Superior temporal gyrus (tissue), 1 donor: Measurements from ENCODE around the gene RAPGEF2.
"Not testable (repeated sequence)": the region's sequence is repeated elsewhere in the genome, so short reads cannot be mapped to it uniquely, and the experiment has no call there.

Experiments used
- DNase-seq: peaks from one replicate; pipeline ENCODE4 v3.0.0-alpha.2; 2016; ENCODE audit errors: extremely low spot score

RAPGEF2 gene

GRCh38 chr4:159366966-159367780, 264.3 kb downstream of the RAPGEF2 start:
- peak; percentile 30 for DNase-seq

- DNase-seq = no peak
Observed at GRCh38 chr4:159367781-159368080, 264.9 kb downstream of the RAPGEF2 start.

GRCh38 chr4:159368320-159368719, 265.4 kb downstream of the RAPGEF2 start:
- no peak for DNase-seq

GRCh38 chr4:159369256-159369655, 266.4 kb downstream of the RAPGEF2 start:
- no peak for DNase-seq

GRCh38 chr4:159370286-159370685, 267.4 kb downstream of the RAPGEF2 start:
- DNase-seq = no peak

GRCh38 chr4:159374749-159375530, 272.1 kb downstream of the RAPGEF2 start:
- peak; percentile 38 for DNase-seq

GRCh38 chr4:159376289-159376688, 273.4 kb downstream of the RAPGEF2 start:
- DNase-seq = no peak

- no peak for DNase-seq
Observed at GRCh38 chr4:159378056-159378616, 275.3 kb downstream of the RAPGEF2 start.

- not testable (repeated sequence) for DNase-seq
Observed at GRCh38 chr4:159379064-159379463, 276.2 kb downstream of the RAPGEF2 start.

- DNase-seq = no peak
Observed at GRCh38 chr4:159379836-159380235, 277.0 kb downstream of the RAPGEF2 start.

- no peak for DNase-seq
Observed at GRCh38 chr4:159382856-159383561, 280.1 kb downstream of the RAPGEF2 start.

GRCh38 chr4:159383562-159383931, 280.7 kb downstream of the RAPGEF2 start:
- DNase-seq = no peak

GRCh38 chr4:159384017-159384416, 281.1 kb downstream of the RAPGEF2 start:
- no peak for DNase-seq

- no peak for DNase-seq
Observed at GRCh38 chr4:159384632-159385031, 281.8 kb downstream of the RAPGEF2 start.

GRCh38 chr4:159386620-159387019, 283.7 kb downstream of the RAPGEF2 start:
- no peak for DNase-seq

GRCh38 chr4:159389756-159390155, 286.9 kb downstream of the RAPGEF2 start:
- DNase-seq = no peak

GRCh38 chr4:159390648-159391047, 287.8 kb downstream of the RAPGEF2 start:
- DNase-seq = no peak

- DNase-seq = no peak
Observed at GRCh38 chr4:159395693-159396092, 292.8 kb downstream of the RAPGEF2 start.

GRCh38 chr4:159396151-159396550, 293.3 kb downstream of the RAPGEF2 start:
- no peak for DNase-seq

- no peak for DNase-seq
Observed at GRCh38 chr4:159398236-159398638, 295.4 kb downstream of the RAPGEF2 start.

GRCh38 chr4:159400558-159401225, 297.8 kb downstream of the RAPGEF2 start:
- peak; percentile 57 for DNase-seq
